ENCODE data around the gene ZNF445. TPM values are rescaled to one million over a fixed set of nuclear protein-coding genes. Genes with fewer than 3 reads are reported as not detected.

The ZNF445 gene
- total RNA-seq, 2 donors from 2014 or later = 9.2 to 15.7 TPM

- no peak overlapping the region for H3K4me3 ChIP-seq
- no peaks in the 10 kb centered on the region for H3K4me1 ChIP-seq (ENCODE audit: control insufficient read depth in 1 of 2, low read depth in 2 of 2)
- peaks cover 8% of the 10 kb centered on the region for H3K36me3 ChIP-seq
- no peak for TF ChIP-seq CTCF (IDR thresholded peaks at IDR 0.05)
- no peak overlapping the region for H3K27ac ChIP-seq
- no peaks in the 10 kb centered on the region for H3K9me3 ChIP-seq
- H3K27me3 ChIP-seq (replicated peaks; ENCODE audit: insufficient read depth) = no peaks in the 10 kb centered on the region
- no peak for DNase-seq (ENCODE audit: low spot score)
- no peak for ATAC-seq (ENCODE audit: insufficient number of reproducible peaks, low FRiP score, low read depth)
These were observed 85.0 kb downstream of the ZNF445 start for GRCh38 chr3:44392489-44392888.

GRCh38 chr3:44387404-44387803 is 90.1 kb downstream of the ZNF445 start:
- Histone ChIP-seq H3K4me1 (ENCODE audit: control insufficient read depth in 1 of 2, low read depth in 2 of 2) (no peaks in the 10 kb centered on the region), H3K27me3 (replicated peaks; ENCODE audit: insufficient read depth) (no peaks in the 10 kb centered on the region), H3K27ac (no peak overlapping the region), H3K9me3 (no peaks in the 10 kb centered on the region), H3K36me3 (no peaks in the 10 kb centered on the region), H3K4me3 (no peak overlapping the region)
- no peak for ATAC-seq (ENCODE audit: insufficient number of reproducible peaks, low FRiP score, low read depth)
- TF ChIP-seq CTCF (IDR thresholded peaks at IDR 0.05) = no peak
- no peak for DNase-seq (ENCODE audit: low spot score)

Other genes with a start within 250 kb of the ZNF445 start
- not detected for gene TOPAZ1, start 235.8 kb downstream of the ZNF445 start, total RNA-seq
- gene TCAIM, start 138.9 kb downstream of the ZNF445 start, total RNA-seq = 10 to 100 TPM; 14.8 to 32.1 TPM
- gene ZKSCAN7, start 77.5 kb upstream of the ZNF445 start, total RNA-seq = 1 to 10 TPM; 2.5 to 5.4 TPM
- 1 to 10 TPM; 3.8 to 6.4 TPM for gene ZNF660, start 107.3 kb upstream of the ZNF445 start, total RNA-seq
- 10 to 100 TPM in 1 of 2 donors, 1 to 10 TPM in 1; 9.6 to 20.0 TPM for gene ZNF197, start 147.4 kb upstream of the ZNF445 start, total RNA-seq
- 10 to 100 TPM in 1 of 2 donors, 1 to 10 TPM in 1; 6.6 to 28.1 TPM for gene ZNF35, start 171.1 kb upstream of the ZNF445 start, total RNA-seq
- 1 to 10 TPM; 3.7 to 4.5 TPM for gene ZNF502, start 235.0 kb upstream of the ZNF445 start, total RNA-seq

All from thoracic aorta (tissue), 2 donors.